NT2/D1 (cell line): ENCODE data around the gene CREB5.

Source experiments
- DNase-seq: peaks from one replicate; pipeline ENCODE4 v3.0.0-alpha.2; 2011; ENCODE audit warnings: low read depth, low spot score
- H3K27me3 ChIP-seq: 2 replicates; pipeline ENCODE4 v1.6.0; 2011; ENCODE audit warnings: mild to moderate bottlenecking; ENCODE audit not compliant: insufficient read length, insufficient read depth
- H3K36me3 ChIP-seq: 2 replicates; pipeline ENCODE4 v1.6.1; 2011; ENCODE audit warnings: mild to moderate bottlenecking, low read length, mixed read lengths; ENCODE audit not compliant: insufficient read depth, insufficient read length
- H3K4me1 ChIP-seq: 2 replicates; pipeline ENCODE4 v1.5.1; 2011; ENCODE audit not compliant: insufficient read depth, insufficient read length
- H3K4me3 ChIP-seq: 2 replicates; pipeline ENCODE4 v1.5.1; 2011; ENCODE audit warnings: low read depth; ENCODE audit not compliant: insufficient read length
- H3K9ac ChIP-seq: 2 replicates; pipeline ENCODE4 v1.6.0; 2011; ENCODE audit warnings: low read depth; ENCODE audit not compliant: insufficient read length
- H3K9me3 ChIP-seq: 2 replicates; pipeline ENCODE4 v1.5.1; 2011; ENCODE audit warnings: mild to moderate bottlenecking, low read length; ENCODE audit not compliant: insufficient read depth
- SUZ12 ChIP-seq: IDR thresholded peaks from 2 replicates; pipeline ENCODE4 v1.6.1; 2011; ENCODE audit not compliant: insufficient read length, insufficient read depth; ENCODE audit errors: extremely low read depth
- YY1 ChIP-seq: IDR thresholded peaks from 2 replicates; pipeline ENCODE4 v1.6.1; 2011; ENCODE audit not compliant: insufficient read length, insufficient read depth
- ZNF274 ChIP-seq: IDR thresholded peaks from 2 replicates; pipeline ENCODE4 v1.6.1; 2011; ENCODE audit warnings: mild to moderate bottlenecking, low read depth, low read length

Gene CREB5

DNA sequence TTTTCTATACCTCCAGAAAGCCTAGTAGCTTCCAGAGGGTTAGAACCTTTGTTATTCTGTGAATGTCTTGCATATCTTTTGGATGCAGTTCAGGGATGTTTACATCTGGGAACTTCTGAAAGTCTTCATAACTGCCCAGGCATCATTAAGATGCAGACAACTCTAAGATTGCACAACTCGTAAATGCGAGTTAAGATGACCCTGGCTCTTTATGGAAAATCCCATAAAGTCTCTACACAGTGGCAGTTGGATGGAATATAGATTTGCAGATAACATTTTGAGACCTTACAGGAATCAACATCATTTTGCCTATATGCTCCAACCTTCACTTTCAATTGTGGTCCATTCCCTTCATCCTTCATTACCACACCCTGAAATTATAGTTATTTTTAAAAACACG is 151.7 kb downstream of the CREB5 start:
- no peaks in the 10 kb centered on the region for H3K27me3 ChIP-seq
- TF ChIP-seq ZNF274 (no peak), YY1 (no peak), SUZ12 (no peak)
- no peaks in the 10 kb centered on the region for H3K9me3 ChIP-seq
- no peaks in the 10 kb centered on the region for H3K4me1 ChIP-seq
- H3K36me3 ChIP-seq = no peaks in the 10 kb centered on the region
- no peak overlapping the region for H3K9ac ChIP-seq
- H3K4me3 ChIP-seq = no peak overlapping the region
- no peak for DNase-seq

DNA sequence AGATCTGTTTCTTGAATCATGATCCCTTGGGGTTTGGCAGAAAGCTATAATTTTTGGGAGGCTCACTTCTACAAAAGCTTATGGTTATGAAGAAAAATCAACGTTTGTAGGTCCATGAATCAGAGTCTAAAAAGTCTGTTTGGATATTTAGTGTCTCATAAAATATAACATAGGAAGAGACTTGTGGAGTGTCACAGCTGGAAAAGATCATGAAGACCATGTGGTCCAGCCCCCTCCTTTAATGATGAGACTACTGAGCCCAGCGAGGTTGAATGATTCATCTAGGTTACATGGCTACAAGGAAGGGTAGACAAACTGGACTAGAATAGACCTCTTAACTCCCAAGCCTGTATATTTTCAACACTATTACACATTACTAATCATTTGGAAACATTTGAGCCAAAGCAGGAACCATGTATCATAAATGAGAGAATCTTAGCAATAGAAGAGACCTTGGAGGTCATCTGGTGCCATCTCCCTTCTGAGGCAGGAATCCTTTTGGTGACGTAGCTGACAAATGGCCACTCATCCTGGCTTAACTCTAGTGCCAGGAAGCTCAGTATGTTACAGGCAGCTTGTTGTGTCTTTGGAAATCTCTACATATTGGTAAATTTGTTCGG is 152.5 kb downstream of the CREB5 start:
- Histone ChIP-seq H3K4me1 (no peaks in the 10 kb centered on the region), H3K27me3 (no peaks in the 10 kb centered on the region), H3K9me3 (no peaks in the 10 kb centered on the region), H3K9ac (no peak overlapping the region), H3K36me3 (no peaks in the 10 kb centered on the region), H3K4me3 (no peak overlapping the region)
- TF ChIP-seq YY1 = no peak
- TF ChIP-seq ZNF274 = no peak
- TF ChIP-seq SUZ12 = no peak
- no peak for DNase-seq

DNA sequence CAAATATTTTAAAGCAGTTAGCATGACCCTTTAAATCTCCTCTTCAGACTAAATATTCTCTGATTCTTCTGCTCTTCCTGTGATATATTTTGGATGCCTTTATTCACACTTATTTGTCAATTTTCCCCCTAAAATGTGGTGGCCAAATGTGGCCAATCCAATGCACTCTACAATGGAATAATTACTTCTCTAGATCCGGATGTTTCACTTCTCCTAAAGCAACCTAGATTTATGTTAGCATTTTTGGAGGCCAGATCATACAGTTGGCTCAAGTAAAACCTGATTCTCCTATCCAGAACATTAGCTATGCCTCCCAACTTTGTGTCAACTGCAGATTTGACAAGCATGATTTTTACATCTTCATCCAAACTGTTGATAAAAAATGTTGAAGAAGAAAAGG is 153.7 kb downstream of the CREB5 start:
- no peak for TF ChIP-seq YY1
- DNase-seq = no peak
- H3K27me3 ChIP-seq = no peaks in the 10 kb centered on the region

DNA sequence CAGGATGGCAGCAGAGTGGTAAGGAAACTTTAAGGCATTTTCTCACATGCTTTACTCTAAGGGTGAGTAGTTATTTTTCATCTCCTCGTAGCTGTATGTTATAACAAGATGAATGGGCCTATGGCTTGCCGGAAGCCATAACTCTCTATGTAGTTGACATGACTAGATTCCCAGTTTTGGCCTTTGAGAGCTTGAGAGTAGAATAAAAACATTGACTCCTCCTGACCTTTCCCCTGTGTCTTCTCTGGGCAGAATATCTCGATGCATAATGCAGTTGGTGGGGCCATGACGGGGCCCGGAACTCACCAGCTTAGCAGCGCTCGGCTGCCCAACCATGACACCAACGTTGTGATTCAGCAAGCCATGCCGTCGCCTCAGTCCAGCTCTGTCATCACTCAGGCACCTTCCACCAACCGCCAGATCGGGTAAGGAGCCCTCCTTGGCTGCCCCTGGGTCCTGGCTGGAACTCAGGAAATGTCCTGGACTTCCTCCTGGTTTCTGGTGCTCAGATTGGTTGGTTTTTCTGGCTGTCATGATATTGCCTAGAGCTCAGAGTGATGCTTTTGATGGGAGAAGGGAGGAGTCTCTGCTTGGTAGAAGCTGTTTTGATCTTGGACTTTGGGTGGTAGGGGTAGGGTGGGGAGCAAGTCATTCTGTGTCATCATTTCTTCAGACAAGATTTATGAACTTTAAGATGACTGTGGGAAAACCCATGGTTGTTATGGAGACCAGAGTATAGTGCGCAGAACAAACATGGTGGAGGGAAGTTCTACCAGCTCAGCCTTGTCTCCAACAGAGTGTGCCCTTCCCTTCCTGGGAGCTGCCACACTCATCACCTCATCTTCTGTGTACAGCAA is 158.0 kb downstream of the CREB5 start:
- Histone ChIP-seq H3K27me3 (no peaks in the 10 kb centered on the region), H3K9me3 (no peaks in the 10 kb centered on the region), H3K36me3 (no peaks in the 10 kb centered on the region), H3K4me3 (no peak overlapping the region), H3K9ac (no peak overlapping the region), H3K4me1 (no peaks in the 10 kb centered on the region)
- no peak for DNase-seq
- TF ChIP-seq ZNF274 (no peak), SUZ12 (no peak), YY1 (no peak)

More for the DNA sequence above, 153.7 kb downstream of the CREB5 start:
- Histone ChIP-seq H3K9me3 (no peaks in the 10 kb centered on the region), H3K9ac (no peak overlapping the region), H3K4me3 (no peak overlapping the region), H3K36me3 (no peaks in the 10 kb centered on the region), H3K4me1 (no peaks in the 10 kb centered on the region)

DNA sequence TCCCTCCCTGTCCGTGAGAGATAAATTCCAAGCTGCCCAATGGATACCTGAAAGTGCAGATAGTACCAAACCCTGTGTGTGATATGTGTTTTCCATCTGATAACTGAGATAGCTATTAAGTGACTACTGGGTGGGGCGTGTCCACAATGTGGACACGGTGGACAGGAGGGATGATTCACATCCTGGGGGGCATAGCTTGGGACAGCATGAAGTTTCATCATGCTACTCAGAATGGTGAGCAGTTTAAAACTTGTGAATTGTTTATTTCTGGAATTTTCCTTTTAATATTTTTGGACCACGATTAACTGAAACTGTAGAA is 158.6 kb downstream of the CREB5 start:
- TF ChIP-seq ZNF274 = no peak
- TF ChIP-seq YY1 = no peak
- TF ChIP-seq SUZ12 = no peak
- no peaks in the 10 kb centered on the region for H3K4me1 ChIP-seq
- no peak for DNase-seq
- no peaks in the 10 kb centered on the region for H3K27me3 ChIP-seq
- no peak overlapping the region for H3K4me3 ChIP-seq
- no peaks in the 10 kb centered on the region for H3K36me3 ChIP-seq
- no peaks in the 10 kb centered on the region for H3K9me3 ChIP-seq
- no peak overlapping the region for H3K9ac ChIP-seq

DNA sequence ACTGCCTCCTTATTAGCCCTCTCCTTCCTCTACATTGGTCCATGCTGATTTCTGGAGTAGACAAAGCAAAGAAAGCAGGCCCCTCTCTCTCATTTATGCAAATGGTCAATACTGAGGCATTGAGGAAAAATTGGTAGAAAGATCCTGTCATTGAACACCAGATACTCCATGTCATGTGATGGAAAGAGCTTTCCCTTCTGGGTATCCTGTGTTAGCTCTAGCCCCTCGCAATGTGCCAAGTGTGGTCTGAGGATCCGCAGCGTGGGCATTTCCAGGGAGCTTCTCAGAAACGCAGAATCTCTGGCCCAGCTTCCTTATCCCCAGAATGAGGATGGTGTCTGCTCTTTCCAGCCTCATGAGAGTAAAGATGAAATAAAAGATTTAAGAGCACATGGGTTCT is 159.1 kb downstream of the CREB5 start:
- TF ChIP-seq SUZ12 (no peak), YY1 (no peak), ZNF274 (no peak)
- H3K36me3 ChIP-seq = no peaks in the 10 kb centered on the region
- H3K27me3 ChIP-seq = no peaks in the 10 kb centered on the region
- no peak overlapping the region for H3K9ac ChIP-seq
- H3K4me1 ChIP-seq = no peaks in the 10 kb centered on the region
- no peaks in the 10 kb centered on the region for H3K9me3 ChIP-seq
- no peak for DNase-seq
- no peak overlapping the region for H3K4me3 ChIP-seq

DNA sequence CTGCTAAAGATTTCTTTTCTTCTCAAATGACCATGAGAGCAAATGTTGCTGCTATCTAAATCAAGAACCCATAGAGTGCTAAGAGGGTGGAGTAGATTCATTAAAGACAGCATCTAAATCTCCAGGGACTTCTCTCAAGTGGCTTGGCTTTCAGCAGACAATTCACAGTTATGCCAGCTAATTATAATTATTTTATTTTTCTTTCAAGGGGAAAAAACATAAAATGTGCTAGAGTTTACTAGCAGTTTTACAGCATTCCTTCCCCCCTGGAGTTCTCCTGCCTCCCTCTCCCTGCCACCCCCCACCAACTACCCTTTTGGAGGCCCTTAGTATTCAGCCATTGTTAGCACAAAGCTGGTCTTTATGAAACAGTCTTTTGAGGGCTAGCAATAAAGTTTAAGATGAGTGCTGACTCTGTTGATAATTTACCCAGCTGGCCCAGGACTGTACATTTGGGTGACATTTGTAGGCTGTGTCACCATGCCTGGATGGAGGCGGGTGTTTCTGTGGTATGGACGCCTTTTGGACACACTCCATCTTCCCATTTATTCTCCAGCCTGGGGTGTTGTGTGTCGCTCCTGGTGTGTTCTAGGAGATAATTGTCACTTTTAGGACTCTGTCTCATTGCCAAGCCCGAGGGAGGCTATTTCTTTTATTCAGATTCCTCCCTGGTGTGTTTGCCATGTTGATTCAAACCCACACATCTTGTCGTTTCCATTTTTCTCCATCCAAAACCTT is 160.2 kb downstream of the CREB5 start:
- TF ChIP-seq ZNF274 (no peak), SUZ12 (no peak), YY1 (no peak)
- no peak overlapping the region for H3K4me3 ChIP-seq
- H3K27me3 ChIP-seq = no peaks in the 10 kb centered on the region
- H3K9me3 ChIP-seq = no peaks in the 10 kb centered on the region
- H3K4me1 ChIP-seq = no peaks in the 10 kb centered on the region
- no peak overlapping the region for H3K9ac ChIP-seq
- no peak for DNase-seq
- H3K36me3 ChIP-seq = no peaks in the 10 kb centered on the region
